Adrenal gland (tissue), 5 donors: ENCODE measurements around the gene CLEC4G.

ENCODE experiments used
- POLR2A ChIP-seq, 2 donors: fragments of 450-650 bp; IDR thresholded peaks; one replicate each; pipeline ENCODE4 v1.6.1; 2017; ENCODE audit warnings: antibody characterized with exemption in 2 of 2, mild to moderate bottlenecking in 2 of 2, moderate library complexity in 1 of 2
- TF ChIP-seq, protein P1 (sequence below), 6 experiments: fragments of 450-650 bp in 4 of 6; fragments of 200-600 bp in 2 of 6; sonication (generic) in 1 of 6; IDR thresholded peaks; 1 replicate in 5 of 6; 2 replicates in 1 of 6; pipeline versions ENCODE4 v1.5.1 to v1.8.0; 2016 to 2021; ENCODE audit warnings: antibody characterized with exemption in 6 of 6, mild to moderate bottlenecking in 2 of 6, moderate library complexity in 1 of 6
- donor health status: DM: no; HTN: no; CAD: no.

DNA sequence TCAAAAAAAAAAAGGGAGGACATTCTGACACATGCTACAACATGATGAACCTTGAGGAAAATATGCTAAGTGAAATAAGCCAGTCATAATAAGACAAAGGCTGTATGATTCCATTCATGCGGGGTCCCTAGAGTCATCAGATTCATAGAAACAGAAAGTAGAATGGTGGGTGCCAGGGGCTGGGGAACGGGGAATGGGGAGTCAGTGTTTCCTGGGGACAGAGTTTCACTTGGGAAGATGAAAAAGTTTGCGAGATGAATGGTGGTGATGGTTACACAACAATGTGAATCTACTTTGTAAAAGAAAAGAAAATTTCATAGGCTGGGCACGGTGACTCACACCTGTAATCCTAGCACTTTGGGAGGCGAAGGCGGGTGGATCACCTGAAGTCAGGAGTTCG is 6.1 kb upstream of the CLEC4G start:
- TF ChIP-seq, protein P1, sequence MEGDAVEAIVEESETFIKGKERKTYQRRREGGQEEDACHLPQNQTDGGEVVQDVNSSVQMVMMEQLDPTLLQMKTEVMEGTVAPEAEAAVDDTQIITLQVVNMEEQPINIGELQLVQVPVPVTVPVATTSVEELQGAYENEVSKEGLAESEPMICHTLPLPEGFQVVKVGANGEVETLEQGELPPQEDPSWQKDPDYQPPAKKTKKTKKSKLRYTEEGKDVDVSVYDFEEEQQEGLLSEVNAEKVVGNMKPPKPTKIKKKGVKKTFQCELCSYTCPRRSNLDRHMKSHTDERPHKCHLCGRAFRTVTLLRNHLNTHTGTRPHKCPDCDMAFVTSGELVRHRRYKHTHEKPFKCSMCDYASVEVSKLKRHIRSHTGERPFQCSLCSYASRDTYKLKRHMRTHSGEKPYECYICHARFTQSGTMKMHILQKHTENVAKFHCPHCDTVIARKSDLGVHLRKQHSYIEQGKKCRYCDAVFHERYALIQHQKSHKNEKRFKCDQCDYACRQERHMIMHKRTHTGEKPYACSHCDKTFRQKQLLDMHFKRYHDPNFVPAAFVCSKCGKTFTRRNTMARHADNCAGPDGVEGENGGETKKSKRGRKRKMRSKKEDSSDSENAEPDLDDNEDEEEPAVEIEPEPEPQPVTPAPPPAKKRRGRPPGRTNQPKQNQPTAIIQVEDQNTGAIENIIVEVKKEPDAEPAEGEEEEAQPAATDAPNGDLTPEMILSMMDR (IDR thresholded peaks at IDR 0.05) = no peak
- TF ChIP-seq POLR2A (IDR thresholded peaks at IDR 0.05) = no peak
